Spleen (tissue), 11 donors: Measurements from ENCODE around the gene CA9. TPM values are rescaled to one million over a fixed set of nuclear protein-coding genes. Genes with fewer than 3 reads are reported as not detected.

Source experiments
- DNase-seq: peaks from one replicate; pipeline ENCODE4 v3.0.0-alpha.2; 2020
- H3K27ac ChIP-seq, 8 donors: fragments of 200-600 bp; sonication (generic) in 7 of 8; 1 replicate in 4 of 8; 2 replicates in 4 of 8; pipeline versions ENCODE4 v1.5.0 to v1.8.0; 2016 to 2021; ENCODE audit warnings: inconsistent platforms in 4 of 8, mild to moderate bottlenecking in 4 of 8, moderate library complexity in 1 of 8
- H3K27me3 ChIP-seq, 7 donors: fragments of 200-600 bp; sonication (generic) in 6 of 7; replicated peaks in 1 of 7; 1 replicate in 4 of 7; 2 replicates in 3 of 7; pipeline versions ENCODE4 v1.5.0 to v1.8.0; 2016 to 2021; ENCODE audit warnings: inconsistent platforms in 3 of 7, mild to moderate bottlenecking in 1 of 7
- H3K36me3 ChIP-seq, 6 donors: fragments of 200-600 bp; sonication (generic) in 5 of 6; 1 replicate in 4 of 6; 2 replicates in 2 of 6; pipeline versions ENCODE4 v1.5.0 to v1.8.0; 2016 to 2021; ENCODE audit warnings: inconsistent platforms in 2 of 6
- H3K4me1 ChIP-seq, 6 donors: fragments of 200-600 bp; sonication (generic) in 5 of 6; 1 replicate in 3 of 6; 2 replicates in 3 of 6; pipeline versions ENCODE4 v1.5.0 to v1.8.0; 2016 to 2021; ENCODE audit warnings: inconsistent platforms in 3 of 6
- H3K4me3 ChIP-seq, 8 donors: fragments of 200-600 bp; sonication (generic) in 7 of 8; 1 replicate in 4 of 8; 2 replicates in 4 of 8; pipeline versions ENCODE4 v1.5.0 to v1.8.0; 2016 to 2021; ENCODE audit warnings: inconsistent platforms in 4 of 8, mild to moderate bottlenecking in 4 of 8, moderate library complexity in 2 of 8
- H3K9me3 ChIP-seq, 8 donors: fragments of 200-600 bp; sonication (generic) in 7 of 8; 1 replicate in 4 of 8; 2 replicates in 4 of 8; pipeline versions ENCODE4 v1.5.0 to v1.8.0; 2016 to 2021; ENCODE audit warnings: inconsistent platforms in 4 of 8
- POLR2A ChIP-seq, 3 donors: fragments of 450-650 bp; IDR thresholded peaks; one replicate each; pipeline ENCODE4 v1.5.1; 2017; ENCODE audit warnings: antibody characterized with exemption in 3 of 3, mild to moderate bottlenecking in 1 of 3
- POLR2AphosphoS5 ChIP-seq, 3 donors: sonication (generic); formaldehyde crosslinking; IDR thresholded peaks; one replicate each; pipeline ENCODE4 v1.5.1; 2017; ENCODE audit warnings: antibody characterized with exemption in 3 of 3
- WGBS, 5 donors: extraction: QIAGEN DNeasy Blood & Tissue Kit in 3 of 5; methylation state at CpG; one replicate each; pipeline versions ENCODE4 v1.1.5 to v1.1.7; 2013 to 2018; 5-methylcytosine and 5-hydroxymethylcytosine counted together
- intact Hi-C: fragments of 100-400 bp; cut with DNase I; formaldehyde crosslinking; loops from one replicate; pipeline ENCODE4 v1.15.0; 2023; ENCODE audit warnings: low total_unique reads
- polyA plus RNA-seq, 3 donors: library from polyadenylated mRNA; stranded (reverse); fragments of 200-250 nt; gene quantifications; one replicate each; pipeline ENCODE4 v1.2.1, GENCODE V29; 2013
- total RNA-seq, 7 donors: library from RNA; depleted of rRNA in 3 of 7; stranded (reverse); fragments of >200 nt in 3 of 7; fragmentation: NEBNext Ultra II Directional in 4 of 7; extraction: Animal tissue kit (Norgen Biotek cat#: 25700) in 4 of 7; gene quantifications; one replicate each; pipeline versions ENCODE4 v1.1.0 to v1.2.1, GENCODE V29; 2016 to 2021
- TF ChIP-seq, protein P1 (sequence below), 11 experiments: fragments of 200-600 bp in 7 of 11; fragments of 450-650 bp in 4 of 11; sonication (generic) in 4 of 11; IDR thresholded peaks in 8 of 11; conservative IDR thresholded peaks in 3 of 11; 1 replicate in 7 of 11; 2 replicates in 4 of 11; pipeline versions ENCODE4 v1.4.0 to v1.8.0; 2016 to 2021; ENCODE audit warnings: antibody characterized with exemption in 11 of 11, inconsistent platforms in 4 of 11, mild to moderate bottlenecking in 1 of 11
- donor health status: healthy with polysubstance abuse.
- donor health status: DM: no; HTN: no; CAD: no; lungs with moderate emphysema.
- donor health status: DM: no; HTN: no; CAD: no.
- donor health status: Bipolar disorder and iron deficiency.
- donor health status: healthy.
- donor health status: DM: no; HTN: no; CAD: no.
- donor health status: DM: yes; HTN: yes; CAD: no.

Gene CA9
- total and polyA plus RNA-seq, 10 donors: 0.26 to 0.30 TPM; not detected in 8

DNA sequence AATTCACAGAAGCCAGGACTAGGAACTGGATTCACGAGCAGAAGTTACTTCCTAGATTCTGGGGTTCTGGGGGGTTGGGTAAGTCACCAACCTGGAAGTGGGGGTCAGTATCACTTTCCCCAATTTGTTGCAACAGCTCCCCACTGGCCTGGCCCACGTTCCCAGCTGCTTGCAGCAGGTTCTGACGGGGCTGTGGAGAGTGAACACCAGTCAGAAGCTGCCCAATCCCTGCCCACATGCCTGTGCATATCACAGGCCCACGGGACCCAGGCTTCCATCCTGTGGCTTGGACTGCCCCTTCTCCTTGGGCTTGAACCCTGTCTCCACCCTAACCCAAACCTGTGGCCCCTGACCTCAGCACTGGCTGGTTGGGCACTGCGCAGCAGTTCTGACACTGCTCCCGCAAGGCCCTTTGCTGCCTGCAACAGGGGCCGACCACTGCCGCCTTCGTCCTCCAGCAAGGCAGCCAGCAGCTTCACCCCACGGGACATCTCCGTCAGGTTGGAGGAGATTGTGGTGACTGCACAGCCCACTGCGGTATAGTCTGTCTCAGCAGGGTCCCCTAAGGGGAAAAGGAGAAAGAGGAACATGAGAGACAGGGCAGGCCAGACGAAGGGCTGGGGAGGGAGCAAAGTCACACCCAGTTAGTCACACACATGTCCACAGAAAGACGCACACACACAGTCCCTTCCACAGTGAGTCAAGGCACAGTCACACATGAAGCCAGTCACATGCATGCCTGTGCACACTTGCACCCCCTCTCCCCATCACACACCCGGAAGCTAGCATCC lies 45.2 kb downstream of the CA9 start:
- Histone ChIP-seq H3K4me3 (no peak overlapping the region), H3K9me3 (no peaks in the 10 kb centered on the region), H3K27ac (peak overlapping the region in 5 of 8 donors; percentile 43 to 59 (median 54)), H3K27me3 (no peaks in the 10 kb centered on the region), H3K36me3 (peaks cover 21 to 100% (median 100%) of the 10 kb centered on the region in 6 donors), H3K4me1 (peaks cover 0 to 22% (median 9%) of the 10 kb centered on the region in 6 donors)
- WGBS, 5 donors: 60 to 79% (median 71%) methylated on average over 14 to 15 of the region's 15 CpGs
- peak; percentile 60 to 79 (median 70) for TF ChIP-seq POLR2AphosphoS5 (IDR thresholded peaks at IDR 0.05)
- no peak for TF ChIP-seq POLR2A (IDR thresholded peaks at IDR 0.05)
- intact Hi-C loops: no loop called here
- DNase-seq: peak; percentile 86

DNA sequence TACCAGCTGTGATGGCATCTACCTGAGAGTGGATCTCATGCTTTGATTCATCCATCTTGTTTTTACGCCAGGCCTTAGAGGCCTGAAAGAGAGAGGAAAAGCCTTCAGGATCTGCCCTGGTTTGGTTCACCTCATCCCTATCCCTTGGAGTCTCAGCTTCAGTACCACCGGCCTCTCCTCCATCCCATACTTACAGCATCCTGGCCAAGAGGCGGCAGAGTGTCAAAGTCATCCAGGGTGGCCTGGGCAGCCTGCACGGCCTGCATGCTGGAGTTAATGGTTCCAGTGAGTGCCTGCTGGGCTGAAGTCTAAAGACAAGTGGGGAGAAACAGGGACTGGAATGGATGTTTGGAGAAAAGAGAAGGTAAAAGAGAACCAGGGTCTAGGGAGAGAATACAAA lies 45.8 kb downstream of the CA9 start:
- Histone ChIP-seq H3K27me3 (no peaks in the 10 kb centered on the region), H3K4me1 (peaks cover 0 to 21% (median 9%) of the 10 kb centered on the region in 6 donors), H3K27ac (peak overlapping the region in 5 of 8 donors; percentile 43 to 59 (median 54)), H3K36me3 (peaks cover 21 to 100% (median 100%) of the 10 kb centered on the region in 6 donors), H3K4me3 (no peak overlapping the region), H3K9me3 (no peaks in the 10 kb centered on the region)
- 94 to 96% (median 95%) methylated on average over 4 of the region's 4 CpGs for WGBS, 5 donors
- TF ChIP-seq POLR2A (IDR thresholded peaks at IDR 0.05): no peak
- no peak for TF ChIP-seq POLR2AphosphoS5 (IDR thresholded peaks at IDR 0.05)
- no peak for DNase-seq
- intact Hi-C loops: no loop called here

DNA sequence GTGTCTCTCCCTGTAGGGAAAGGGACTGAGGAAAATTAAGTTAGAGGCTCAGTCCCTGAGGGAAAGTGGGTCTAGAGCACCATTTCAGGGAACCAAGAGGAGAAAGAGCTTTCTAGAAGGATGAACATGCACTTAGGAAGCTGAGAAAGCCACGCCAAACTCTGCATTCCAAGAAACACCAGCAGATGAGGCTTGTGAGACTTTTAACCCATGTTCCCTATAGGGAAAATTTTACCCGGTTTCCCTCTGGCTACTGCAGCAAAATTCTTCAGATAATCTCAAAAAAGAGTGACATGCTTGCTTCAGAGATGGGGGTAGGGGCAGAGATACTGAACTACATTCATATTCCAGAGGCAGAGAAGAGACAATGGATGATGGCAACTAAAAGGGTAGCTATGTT lies 49.7 kb downstream of the CA9 start:
- H3K36me3 ChIP-seq: peaks cover 7 to 92% (median 80%) of the 10 kb centered on the region in 6 donors
- intact Hi-C loops: no loop called here
- DNase-seq: no peak
- H3K4me3 ChIP-seq: no peak overlapping the region
- no peak overlapping the region for H3K27ac ChIP-seq
- H3K27me3 ChIP-seq: no peaks in the 10 kb centered on the region
- TF ChIP-seq, protein P1, sequence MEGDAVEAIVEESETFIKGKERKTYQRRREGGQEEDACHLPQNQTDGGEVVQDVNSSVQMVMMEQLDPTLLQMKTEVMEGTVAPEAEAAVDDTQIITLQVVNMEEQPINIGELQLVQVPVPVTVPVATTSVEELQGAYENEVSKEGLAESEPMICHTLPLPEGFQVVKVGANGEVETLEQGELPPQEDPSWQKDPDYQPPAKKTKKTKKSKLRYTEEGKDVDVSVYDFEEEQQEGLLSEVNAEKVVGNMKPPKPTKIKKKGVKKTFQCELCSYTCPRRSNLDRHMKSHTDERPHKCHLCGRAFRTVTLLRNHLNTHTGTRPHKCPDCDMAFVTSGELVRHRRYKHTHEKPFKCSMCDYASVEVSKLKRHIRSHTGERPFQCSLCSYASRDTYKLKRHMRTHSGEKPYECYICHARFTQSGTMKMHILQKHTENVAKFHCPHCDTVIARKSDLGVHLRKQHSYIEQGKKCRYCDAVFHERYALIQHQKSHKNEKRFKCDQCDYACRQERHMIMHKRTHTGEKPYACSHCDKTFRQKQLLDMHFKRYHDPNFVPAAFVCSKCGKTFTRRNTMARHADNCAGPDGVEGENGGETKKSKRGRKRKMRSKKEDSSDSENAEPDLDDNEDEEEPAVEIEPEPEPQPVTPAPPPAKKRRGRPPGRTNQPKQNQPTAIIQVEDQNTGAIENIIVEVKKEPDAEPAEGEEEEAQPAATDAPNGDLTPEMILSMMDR (IDR thresholded peaks at IDR 0.05 in 8 of 11, conservative IDR thresholded peaks at IDR 0.05 in 3 of 11): no peak
- no peak for TF ChIP-seq POLR2AphosphoS5 (IDR thresholded peaks at IDR 0.05)
- no peak for TF ChIP-seq POLR2A (IDR thresholded peaks at IDR 0.05)
- no peaks in the 10 kb centered on the region for H3K9me3 ChIP-seq
- WGBS, 5 donors: 91 to 96% (median 93%) methylated on average over 2 of the region's 2 CpGs
- H3K4me1 ChIP-seq: peaks cover 22 to 53% (median 38%) of the 10 kb centered on the region in 6 donors

DNA sequence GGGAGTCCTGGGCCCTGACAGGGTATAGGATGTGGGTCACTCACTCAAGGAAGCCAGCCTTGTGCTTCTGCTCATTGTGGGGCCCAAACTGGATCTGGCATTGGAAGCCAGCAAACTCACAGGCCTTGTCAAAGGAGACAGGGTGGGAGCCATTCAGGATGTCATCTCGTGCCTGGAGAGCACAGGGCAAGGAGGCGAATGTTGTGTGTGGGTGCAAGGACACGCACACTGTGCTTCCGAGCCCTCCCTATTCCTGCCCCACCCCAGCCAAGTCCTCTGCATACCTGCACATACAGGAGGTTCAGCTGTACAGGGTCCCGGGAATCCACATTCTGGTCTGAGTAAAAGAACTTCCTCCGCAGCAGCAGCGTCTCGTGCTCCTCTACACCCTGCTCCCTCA lies 50.2 kb downstream of the CA9 start:
- no peaks in the 10 kb centered on the region for H3K27me3 ChIP-seq
- intact Hi-C loops: no loop called here
- H3K27ac ChIP-seq: no peak overlapping the region
- peaks cover 27 to 56% (median 40%) of the 10 kb centered on the region in 6 donors for H3K4me1 ChIP-seq
- H3K4me3 ChIP-seq: no peak overlapping the region
- WGBS, 5 donors: 89 to 96% (median 93%) methylated on average over 7 to 8 of the region's 8 CpGs
- no peaks in the 10 kb centered on the region for H3K9me3 ChIP-seq
- peaks cover 7 to 87% (median 75%) of the 10 kb centered on the region in 6 donors for H3K36me3 ChIP-seq
- DNase-seq: no peak
- peak in 2 of 3 donors; percentile 13 to 36 for TF ChIP-seq POLR2AphosphoS5 (IDR thresholded peaks at IDR 0.05)
- TF ChIP-seq, protein P1 (IDR thresholded peaks at IDR 0.05 in 8 of 11, conservative IDR thresholded peaks at IDR 0.05 in 3 of 11): no peak

DNA sequence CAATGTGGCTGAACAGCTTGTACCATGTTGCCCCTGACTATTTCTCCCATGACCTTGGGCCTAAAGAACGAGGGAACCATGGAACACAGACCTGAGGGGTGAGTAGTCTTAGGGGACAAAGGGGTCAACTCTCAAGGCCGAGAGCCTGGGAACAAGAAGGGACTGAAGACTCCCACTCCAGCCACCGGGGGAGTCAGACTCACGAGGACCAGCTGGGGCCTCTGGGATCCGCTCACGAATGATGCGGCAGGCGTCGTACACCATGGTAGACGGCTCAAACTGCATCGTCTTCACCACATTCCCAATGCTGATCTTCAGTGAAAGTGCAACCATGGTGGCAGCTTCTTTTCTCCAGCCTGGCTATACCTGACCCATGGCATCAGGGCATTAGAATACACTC lies 51.6 kb downstream of the CA9 start:
- Histone ChIP-seq H3K36me3 (peaks cover 7 to 79% (median 61%) of the 10 kb centered on the region in 6 donors), H3K9me3 (no peaks in the 10 kb centered on the region), H3K27me3 (no peaks in the 10 kb centered on the region), H3K4me1 (peaks cover 41 to 59% (median 51%) of the 10 kb centered on the region in 6 donors), H3K27ac (peak overlapping the region in 1 of 8 donors; percentile 100), H3K4me3 (no peak overlapping the region)
- TF ChIP-seq POLR2AphosphoS5 (IDR thresholded peaks at IDR 0.05) (no peak), POLR2A (IDR thresholded peaks at IDR 0.05) (no peak)
- intact Hi-C loops: no loop called here
- WGBS, 5 donors: 90 to 97% (median 93%) methylated on average over 6 to 11 of the region's 11 CpGs
- DNase-seq: no peak
